DMS79 treated with DMSO at 0.1 percent for 48 hours (cell line): ENCODE measurements around the gene RNF7.
A peak's percentile ranks its signal among the peaks of the same experiment; 100 is the strongest.
"Not testable (repeated sequence)": the region's sequence is repeated elsewhere in the genome, so short reads cannot be mapped to it uniquely, and the experiment has no call there.

Experiments used
- DNase-seq: peaks from one replicate; lab custom pipeline; 2025; lab: John Stamatoyannopoulos, UW

Gene RNF7

DNA sequence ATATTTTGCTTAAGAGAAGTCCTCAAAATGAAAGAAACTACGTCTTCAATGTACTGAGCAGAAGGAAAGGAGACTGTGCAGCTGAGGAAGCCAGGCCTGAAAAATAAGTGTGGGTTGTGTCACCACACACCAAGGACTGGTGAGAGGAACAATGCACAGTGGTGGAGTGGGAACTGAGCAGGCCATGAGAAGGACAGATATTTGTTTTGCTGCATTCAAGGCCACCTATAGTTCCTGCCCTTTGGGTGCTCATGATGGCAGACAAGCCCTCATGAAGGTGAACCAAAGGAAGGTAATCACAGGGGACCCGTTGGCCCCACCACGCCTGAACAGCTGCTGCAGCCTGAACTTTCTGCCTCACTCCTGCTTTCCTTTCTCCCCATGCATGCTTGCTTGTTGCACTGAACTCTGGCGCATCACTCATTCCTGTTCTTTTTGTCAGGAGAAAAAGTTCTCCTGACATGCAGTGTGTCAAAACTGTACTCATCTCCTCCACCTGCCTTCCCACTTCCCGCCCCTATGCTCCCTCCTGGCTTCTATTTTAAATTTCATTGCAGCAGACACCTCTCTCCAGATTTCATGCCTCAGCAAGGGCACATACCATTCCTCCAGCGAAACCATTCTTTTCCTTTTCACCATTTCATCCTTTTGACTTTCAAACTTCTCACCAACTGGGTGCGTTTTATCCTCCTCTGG is 2.2 kb upstream of the RNF7 start:
- DNase-seq, result no peak

DNA sequence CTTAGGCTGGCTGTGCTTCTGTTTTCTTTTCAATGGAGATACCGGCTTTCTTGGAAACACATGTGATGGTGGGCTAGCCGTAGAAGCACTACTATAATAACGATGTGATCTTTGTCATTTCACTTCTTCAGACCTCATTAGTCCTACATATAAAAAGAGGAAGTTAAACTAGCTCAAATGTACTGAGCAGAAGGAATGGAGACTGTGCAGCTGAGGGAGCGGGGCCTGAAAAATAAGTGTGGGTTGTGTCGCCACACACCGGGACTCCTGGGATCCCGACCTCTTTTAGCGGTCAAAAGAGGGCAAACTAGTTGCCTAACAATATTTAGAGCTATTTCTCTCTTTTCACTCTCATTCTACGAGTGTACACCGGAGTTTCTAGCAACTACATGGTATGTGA is 1.0 kb upstream of the RNF7 start:
- no peak for DNase-seq

DNA sequence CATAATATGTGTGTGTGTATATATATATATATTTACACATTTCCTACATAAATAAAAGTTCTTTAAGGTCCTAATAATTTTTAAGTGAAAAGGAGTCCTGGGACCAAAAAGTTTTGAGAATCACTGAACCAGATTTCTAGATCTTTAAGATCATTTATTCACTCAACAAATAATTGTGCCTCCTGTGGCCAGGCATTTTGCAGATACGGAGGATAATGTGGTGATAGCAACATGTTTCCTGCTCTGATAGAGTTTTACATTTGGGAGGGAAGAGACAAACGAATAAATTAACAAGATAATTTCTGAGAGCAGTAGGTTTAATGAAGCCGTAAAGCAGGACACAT is 448 bp upstream of the RNF7 start:
- DNase-seq, result no peak

DNA sequence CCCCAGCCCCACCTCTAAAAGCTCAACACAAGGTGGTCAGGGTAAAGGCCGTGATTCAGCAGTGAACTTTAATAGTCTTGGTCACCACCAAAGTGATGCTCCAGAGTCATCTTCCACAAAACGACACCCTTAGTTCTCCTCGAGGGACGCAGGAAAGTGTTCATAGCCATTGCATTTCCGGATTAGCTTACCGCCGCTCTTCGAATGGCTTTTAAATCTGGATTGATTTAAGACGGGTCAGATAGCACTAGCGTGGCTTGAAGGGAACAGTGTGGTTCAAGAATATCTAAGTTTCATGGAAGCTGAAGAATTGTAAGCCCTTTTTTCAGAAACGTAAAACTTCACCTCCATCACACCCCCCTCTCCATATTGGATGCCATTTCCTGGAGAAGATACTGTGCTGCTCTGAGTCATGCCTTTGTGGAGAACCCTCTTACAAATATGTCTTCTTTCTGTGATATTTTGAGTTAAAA is 829 bp downstream of the RNF7 start:
- DNase-seq, result peak; percentile 70

DNA sequence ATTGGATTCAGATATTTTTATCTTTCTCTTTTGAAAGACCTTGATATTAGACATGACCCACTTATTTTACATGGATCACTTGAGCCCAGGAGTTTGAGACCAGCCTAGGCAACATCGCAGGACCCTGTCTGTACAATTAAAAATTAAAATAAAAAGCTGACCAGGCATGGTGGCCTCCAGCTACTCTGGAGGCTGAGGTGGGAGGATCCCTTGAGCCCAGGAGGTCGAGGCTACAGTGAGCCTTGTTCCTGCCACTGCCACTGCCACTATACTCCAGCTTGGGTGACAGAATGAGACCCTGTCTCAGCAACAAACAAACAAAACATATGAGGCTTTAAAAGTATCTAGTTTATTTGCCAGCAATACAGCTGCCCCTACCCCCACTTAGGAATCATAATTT is 1.6 kb downstream of the RNF7 start:
- DNase-seq, result no peak

DNA sequence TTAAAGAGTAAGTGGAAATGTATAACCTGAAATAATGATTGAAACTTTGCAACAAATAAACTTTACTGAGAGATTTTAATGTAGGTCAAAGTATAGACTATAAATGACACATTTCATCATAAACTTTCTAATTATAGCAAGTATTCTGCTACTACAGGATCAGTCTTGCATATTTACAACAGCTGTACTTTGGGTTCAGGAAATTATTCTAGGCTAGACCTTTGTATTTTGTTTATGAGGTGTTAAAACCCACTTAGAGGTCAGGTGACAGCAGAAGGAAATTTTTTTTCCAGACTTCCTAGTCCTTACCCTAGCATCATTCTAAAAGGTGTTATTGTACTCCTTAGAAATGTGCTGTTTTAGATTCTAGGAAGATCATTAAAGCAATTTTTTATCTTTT is 2.3 kb downstream of the RNF7 start:
- peak; percentile 22 for DNase-seq

DNA sequence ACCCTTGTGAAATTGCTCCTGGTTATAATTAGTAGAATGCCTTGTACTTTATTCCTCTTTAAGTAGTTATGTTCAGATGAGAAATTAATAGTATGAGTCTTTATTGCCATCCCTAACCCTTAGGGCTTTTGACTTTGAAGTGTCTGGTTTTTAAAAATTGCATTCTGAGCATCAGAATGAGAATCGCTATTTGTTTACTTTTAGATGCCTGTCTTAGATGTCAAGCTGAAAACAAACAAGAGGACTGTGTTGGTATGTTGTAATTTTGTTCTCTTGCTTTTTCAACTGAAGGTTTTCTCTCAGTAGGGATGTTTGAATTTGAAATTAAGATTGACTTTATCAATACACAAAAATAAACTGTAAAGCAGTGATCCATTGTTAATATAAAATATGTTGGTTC is 5.2 kb downstream of the RNF7 start:
- no peak for DNase-seq

DNA sequence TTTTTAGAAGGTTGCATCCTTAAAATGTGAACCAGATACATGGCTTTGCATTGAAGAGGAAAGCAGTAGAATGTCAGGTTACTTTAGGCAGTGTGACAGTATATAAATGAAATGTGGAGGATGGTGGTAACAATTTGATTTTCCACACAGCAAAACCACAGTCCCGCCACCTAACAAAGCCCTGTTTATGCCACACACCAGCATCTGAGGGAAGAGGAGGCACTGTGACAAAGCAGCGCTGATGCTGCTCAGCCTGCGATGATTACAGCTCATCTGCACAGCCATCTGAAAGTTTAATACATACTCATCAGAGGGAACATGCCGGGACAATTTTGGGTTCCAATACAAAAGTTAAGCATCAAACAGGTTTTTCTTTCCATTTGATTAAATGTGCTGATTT is 8.9 kb downstream of the RNF7 start:
- DNase-seq, result no peak

DNA sequence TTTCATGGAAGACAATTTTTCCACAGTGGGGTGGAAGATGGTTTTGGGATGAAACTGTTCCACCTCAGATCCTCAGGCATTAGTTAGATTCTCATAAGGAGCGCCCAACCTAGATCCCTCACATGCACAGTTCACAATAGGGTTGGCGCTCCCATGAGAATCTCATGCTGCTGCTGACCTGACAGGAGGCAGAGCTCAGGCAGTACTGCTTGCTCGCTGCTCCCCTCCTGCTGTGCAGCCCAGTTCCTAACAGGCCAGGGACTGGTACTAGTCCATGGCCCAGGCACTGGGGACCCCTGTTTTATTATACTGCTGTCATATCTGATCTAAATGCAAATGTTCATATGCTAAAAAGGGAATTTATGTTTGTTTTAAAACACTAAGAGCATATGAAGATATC is 15.3 kb downstream of the RNF7 start:
- DNase-seq, result no peak

DNA sequence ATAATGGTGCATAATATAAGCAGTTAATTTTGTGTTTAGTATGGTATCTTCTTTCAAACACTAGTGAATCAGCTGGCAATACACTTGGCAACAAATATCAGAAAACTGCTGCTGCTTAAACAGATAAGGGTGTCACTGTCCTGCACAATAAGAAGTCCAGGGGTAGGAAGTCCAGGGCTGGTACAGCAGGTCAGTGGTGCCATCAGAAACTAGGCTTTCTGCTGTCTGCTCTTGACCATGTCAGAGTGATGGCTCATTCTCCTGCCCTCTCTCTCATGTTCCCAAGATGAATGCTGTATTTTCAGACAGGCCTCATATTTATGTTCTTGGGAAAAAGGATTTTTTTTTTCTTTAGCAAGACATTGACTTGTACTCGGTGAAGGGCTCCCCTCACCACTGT is 15.9 kb downstream of the RNF7 start:
- no peak for DNase-seq

DNA sequence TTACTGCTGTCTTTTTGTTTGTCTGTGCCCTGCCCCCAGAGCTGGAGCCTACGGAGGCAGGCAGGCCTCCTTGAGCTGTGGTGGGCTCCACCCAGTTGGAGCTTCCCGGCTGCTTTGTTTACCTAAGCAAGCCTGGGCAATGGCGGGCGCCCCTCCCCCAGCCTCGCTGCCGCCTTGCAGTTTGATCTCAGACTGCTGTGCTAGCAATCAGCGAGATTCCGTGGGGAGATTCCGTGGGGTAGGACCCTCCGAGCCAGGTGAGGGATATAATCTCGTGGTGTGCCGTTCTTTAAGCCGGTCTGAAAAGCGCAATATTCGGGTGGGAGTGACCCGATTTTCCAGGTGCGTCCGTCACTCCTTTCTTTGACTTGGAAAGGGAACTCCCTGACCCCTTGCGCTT is 24.5 kb downstream of the RNF7 start:
- not testable (repeated sequence) for DNase-seq

DNA sequence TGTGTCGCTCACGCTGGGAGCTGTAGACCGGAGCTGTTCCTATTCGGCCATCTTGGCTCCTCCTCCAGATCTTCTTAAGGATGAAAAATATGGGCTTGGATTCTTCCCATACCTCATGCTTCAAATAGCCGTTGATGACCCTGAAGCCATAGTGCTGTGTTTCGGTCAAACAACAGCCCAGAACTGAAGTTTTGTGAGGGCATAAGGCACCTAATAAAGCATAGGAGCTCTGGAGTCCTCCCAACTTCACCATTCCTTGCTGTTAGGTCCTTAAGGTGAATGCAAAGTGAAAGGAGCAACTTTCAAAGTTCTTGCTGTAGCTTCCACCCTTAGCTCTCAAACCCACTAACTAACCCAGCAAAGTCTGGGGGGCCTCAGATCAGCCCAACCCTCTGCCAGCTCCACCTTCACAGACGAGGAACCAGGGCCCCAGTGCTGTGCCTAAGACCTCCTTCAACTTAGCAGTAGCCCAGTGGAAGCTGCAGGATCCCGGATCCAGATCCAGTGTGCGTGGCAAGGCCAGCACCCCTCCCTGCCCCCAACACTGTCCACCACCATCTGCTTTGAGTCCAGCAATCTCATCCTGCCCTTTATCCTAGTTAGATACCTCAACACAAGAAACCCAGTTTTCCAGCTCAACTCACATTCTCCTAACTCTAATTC is 25.1 kb downstream of the RNF7 start, which contains the start of gene GRK7:
Gene GRK7 (plus strand): TSS at position 321 of the 663 bp plus-strand sequence. CDS start 14,877 bp downstream, outside the sequence.
- no peak for DNase-seq

DNA sequence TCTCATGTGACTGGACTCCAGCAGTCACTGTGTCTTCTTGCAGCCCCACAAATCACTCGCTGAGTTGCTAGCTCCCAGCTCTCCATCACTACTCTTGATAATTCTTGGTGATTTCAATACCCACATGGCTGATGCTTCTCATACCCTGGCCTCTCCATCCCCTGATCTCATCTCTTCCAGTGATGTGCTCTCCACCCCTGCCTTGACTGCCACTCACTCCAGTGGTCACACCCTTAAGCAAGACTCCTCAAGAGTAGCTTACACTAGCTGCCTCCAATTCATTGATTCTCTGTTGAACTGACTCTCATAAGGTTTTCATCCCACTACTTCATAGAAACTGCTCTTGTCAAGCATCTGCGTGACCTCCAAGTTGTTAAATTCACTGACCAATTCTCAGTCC is 25.9 kb downstream of the RNF7 start:
- DNase-seq, result no peak

DNA sequence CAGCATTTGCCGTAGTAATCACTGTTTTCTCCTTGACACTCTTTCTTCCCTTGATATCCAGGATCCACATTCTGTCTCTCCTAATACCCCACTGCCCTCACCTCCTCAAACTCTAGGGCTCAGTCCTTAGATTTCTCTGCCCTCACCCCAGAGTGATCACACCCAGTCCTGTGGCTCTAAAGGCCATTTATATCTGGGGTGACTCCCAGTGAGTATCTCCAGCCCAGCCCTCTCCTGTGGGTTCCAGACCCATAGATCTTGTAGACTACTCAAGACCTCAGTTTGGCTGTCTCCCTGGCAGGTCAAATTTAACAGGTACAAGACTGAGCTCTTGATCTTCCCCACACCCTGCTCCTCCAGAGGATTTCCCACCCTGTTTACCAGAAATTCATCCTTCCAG is 26.4 kb downstream of the RNF7 start:
- no peak for DNase-seq

DNA sequence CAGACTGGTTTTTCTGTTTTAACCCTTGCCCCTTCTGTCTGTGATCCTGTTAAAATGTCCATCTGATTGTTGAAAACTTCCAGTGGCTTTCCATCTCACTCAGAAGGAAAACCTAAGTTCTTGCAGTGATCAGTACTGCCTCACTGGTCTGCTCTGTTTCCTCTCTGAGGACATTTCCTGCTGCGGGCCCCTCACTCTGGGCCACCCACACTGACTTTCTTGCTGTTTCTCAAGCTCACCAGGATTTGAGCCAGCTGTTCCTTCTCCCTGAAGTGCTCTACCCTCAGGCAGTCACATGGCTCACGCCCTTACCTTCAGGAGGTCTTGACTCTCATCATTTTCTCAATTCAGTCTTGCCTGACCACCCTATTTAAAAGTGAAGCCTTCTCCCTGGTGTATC is 26.9 kb downstream of the RNF7 start:
- no peak for DNase-seq

DNA sequence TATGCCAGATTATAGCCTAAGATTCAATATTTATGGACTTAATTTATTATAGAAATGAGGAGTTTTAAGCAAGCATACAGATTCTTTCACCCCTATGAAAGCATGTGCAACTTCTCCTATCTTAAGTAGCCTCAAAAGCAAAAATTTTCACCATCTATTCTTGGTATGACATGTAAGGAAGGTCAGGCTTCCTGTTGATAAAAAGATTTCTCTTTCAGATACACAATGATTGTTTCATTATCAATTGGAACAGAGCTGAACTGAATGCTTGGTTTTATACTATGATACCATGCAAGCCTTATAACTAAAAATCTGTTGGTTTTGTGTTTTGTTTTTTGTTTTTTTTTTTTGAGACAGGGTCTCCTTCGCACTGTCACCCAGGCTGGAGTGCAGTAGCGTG is 29.0 kb downstream of the RNF7 start:
- DNase-seq, result no peak

DNA sequence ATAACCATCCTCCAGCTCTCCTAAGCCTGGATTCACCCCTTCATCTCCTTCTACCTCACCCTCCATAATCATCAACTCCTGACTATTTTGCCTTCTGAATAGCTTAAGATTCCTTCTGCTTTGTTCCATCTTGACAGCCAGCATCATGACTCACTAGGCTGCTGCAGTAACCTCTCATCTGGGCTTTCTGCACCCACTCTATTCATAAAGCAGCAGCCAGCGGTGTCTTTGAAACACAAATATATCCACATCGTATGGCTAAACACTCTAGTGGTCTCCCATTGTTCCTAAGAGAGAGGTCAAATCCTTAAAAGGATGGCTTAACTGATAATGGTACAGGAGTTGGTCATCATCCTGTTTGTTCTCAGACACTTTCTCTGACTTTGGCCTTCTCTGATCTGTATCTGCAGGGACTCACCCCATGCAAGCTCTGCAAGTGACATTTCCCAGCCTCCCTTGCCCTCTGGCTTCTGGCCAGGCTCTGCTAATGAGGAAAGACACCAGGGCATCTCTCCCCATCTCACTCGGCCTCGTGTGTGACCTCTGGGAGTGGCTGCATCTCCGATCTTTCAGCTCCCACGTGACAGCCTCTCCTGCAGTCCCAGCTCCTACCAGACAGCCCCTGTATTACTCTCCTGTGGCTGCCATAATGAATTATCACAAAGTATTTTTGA is 31.3 kb downstream of the RNF7 start:
- DNase-seq, result no peak

DNA sequence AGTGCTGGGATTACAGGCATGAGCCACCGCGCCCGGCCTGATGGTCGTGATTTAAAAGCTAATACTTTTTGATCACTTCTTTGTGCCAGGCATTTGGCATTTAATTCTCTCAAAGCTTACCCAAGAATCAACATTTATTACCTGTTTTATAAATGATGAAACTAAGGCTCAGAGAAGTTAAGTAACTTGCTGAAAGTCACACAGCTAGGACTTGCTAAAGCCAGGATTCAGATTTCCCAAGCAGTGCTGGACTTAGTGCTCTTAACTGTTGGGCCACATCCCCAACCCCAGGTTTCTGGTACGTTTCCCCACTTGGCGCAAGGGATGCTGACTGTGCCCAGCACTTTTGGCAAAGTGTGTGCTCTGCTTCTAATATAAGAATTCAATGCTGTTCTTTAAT is 35.6 kb downstream of the RNF7 start:
- no peak for DNase-seq

DNA sequence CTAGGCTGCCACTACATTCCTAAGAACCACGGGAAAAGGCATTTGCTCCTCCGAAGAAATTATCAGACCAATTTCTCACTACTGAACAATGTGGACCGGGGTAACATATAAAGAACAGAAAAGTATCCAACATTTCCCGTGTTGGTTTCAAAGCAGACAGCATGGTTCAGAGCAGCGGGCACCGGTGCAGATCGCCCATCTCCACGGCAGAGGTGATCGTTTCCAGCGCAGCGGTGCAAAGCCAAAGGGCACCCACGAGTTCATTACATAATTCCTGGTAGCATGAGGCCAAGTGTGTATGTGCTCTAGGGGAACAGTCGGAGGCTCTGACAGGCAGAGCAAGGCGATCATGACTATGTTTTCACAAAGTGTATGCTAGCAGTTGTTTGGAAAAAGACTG is 38.3 kb downstream of the RNF7 start:
- DNase-seq, result no peak

DNA sequence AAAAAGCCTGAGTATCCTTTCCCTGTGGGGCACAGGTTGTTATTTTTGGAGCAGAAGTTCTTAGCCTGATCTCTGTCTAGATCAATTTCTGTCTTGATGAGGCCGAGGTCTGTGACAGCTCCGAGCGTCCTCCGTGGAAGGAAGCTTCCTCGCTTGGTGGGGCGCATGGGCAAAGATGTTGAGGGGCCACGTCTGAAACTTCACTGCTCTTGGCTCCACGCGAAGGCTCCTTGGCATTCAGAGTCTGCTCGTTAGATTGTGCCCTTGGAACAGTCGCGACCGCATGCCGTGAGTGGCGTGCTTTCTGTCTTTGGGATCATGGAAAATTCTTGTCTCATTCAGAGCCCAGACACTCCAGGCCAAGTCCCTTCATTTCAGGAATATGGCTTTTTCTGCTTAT is 38.8 kb downstream of the RNF7 start:
- DNase-seq, result no peak

DNA sequence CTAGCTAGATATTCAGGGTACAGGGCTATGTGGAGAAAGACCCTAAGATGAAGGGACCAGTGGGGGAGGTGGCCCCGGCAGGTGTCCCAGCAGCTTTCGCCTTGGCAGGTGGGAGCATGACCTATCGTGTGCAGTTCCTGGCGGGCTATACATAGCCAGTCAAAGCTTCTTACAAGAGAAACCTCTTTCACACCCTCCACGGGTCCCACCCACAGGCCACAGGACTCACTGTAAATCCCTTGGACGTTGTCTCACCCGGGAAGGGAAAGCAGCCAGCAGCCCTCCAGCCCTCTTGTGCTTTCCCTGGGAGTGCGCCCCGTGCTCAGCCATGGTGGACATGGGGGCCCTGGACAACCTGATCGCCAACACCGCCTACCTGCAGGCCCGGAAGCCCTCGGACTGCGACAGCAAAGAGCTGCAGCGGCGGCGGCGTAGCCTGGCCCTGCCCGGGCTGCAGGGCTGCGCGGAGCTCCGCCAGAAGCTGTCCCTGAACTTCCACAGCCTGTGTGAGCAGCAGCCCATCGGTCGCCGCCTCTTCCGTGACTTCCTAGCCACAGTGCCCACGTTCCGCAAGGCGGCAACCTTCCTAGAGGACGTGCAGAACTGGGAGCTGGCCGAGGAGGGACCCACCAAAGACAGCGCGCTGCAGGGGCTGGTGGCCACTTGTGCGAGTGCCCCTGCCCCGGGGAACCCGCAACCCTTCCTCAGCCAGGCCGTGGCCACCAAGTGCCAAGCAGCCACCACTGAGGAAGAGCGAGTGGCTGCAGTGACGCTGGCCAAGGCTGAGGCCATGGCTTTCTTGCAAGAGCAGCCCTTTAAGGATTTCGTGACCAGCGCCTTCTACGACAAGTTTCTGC is 40.1 kb downstream of the RNF7 start:
- DNase-seq, result no peak

DNA sequence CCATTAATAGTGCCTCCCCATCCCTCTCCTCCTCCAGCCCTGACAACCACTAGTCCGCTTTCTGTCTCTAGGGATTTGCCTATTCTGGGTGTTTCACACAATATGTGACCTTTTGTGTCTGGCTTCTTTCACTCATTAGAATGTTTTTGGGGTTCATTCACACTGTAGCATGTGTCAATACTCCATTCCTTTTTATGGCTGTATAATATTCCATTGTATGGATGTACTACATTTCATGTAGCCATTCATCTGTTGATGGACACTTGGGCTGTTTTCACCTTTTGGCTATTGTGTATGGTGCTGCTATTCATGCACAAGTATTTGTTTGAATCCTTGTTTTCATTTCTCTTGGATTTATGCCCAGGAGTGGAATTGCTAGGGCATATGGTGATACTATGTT is 41.6 kb downstream of the RNF7 start:
- no peak for DNase-seq
